GM21786 (cell line): Measurements from ENCODE around the gene C19orf85.
"Not testable (repeated sequence)": the region's sequence is repeated elsewhere in the genome, so short reads cannot be mapped to it uniquely, and the experiment has no call there.

ENCODE experiments used
- ATAC-seq: cut with Tn5 transposase; IDR thresholded peaks from one replicate; pipeline ENCODE4 v1.9.1; 2021; ENCODE audit not compliant: unreplicated experiment

Gene C19orf85

DNA sequence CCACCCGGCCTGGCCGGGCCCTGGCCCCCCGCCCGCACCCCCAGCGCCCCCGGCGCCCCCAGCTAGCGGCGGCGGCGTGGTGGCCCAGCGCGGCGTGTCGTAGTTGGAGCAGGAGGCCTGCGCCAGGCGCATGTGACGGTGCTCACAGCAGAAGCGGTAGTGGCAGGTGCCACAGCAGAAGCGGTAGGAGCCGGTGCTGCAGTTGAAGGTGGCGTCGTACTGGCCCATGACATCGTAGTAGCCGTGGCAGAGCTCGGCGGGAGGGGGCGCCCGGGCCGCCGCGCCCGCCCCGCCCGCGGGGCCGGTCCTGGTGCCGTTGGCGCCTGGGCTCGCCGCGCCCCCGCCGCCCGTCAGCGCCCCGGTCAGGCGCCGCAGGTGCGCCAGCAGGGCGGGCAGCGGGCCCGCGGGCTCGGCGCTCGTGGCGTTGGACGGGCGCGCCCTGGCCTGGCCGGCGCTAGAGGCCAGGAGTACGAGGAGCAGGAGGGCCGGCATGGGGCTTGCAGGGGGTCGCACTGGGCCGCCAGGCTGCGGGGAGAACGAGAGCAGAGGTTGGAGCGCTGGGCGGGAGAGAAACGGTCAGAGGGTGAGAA, 22.1 kb downstream of the C19orf85 start:
- ATAC-seq, result no peak

DNA sequence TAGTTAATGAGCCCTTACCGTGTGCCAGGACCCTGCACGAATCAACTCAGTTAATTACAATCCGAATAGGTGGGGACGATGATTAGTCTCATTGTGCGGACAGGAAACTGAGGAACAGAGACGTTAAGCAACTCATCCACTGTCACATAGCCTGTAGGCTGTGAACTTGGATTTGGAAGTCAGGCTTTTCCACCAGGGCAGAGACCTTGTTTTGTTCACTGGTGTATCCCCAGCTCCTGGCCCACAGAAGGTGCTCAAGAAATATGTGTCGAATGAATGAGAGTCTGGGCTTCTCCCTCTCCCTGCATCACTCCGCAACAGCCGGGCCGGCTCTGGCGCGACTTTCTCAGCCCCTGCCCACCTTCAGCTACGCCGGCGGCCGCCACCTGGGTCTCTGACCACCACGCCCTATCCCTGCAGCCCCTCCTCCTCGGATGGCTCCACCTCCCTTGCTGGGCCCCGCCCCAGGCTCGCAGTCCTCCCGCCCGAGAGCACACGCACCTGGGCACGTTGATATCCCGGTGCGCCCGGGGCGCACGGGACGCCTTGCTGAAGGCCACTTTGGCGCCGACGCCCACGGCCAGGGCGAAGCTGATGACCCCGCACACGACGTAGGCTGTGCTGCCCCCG, 22.7 kb downstream of the C19orf85 start:
- ATAC-seq, result no peak

DNA sequence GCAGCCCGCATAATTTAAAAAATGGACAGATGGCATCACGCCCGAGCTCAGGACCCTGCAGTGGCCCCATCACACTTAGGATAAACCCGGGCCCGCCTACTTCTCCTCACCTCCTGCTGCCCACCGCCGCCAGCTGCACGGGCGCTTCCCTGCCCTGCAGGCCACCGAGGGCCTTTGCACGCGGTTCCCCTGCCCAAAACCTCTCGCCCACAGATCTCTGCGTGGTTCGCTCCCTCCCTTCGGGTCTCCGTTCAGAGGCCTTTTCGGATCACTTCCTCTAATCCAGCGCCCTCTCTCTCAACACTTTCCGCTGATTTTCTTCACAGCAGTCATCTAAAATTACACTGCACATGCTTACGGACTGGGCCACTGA, 23.2 kb downstream of the C19orf85 start:
- ATAC-seq, result no peak

DNA sequence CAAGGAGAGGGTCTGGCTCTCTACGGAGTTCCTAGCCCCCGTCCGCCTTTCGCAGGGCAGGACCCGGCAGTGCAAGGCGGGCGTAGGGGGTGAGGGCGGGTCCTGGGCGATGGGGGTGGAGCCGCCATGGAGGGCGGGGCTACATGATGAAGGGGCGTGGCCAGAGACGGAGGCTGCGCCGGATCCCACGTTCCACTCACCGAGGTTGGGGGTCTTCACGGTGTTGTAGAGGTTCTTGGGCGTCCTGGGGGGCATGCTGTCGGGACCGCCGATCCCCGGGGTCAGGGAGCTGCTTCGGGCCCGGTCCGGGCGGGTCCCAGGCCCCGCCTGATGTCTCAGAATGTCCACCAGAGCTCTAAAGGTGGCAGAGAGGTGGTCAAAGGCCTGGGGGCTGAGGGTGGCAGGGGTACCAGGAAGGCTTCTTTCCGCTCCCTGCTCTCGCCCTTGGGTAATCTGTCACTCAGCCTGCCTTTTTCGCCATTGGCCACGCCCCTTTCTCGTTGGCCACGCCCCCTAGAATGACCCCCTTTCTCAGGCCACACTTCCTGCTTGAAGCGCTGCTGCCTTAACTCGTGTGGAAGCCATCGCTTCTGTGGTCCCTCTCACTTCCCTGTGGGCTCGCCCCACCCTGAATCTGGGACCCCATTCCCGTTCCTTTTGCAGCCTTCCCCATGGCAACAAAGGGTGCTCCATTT, 24.0 kb downstream of the C19orf85 start:
- ATAC-seq, result no peak

- ATAC-seq, result no peak
Observed at GRCh38 chr19:55439052-55439451, 25.5 kb downstream of the C19orf85 start.

- no peak for ATAC-seq
Observed at GRCh38 chr19:55437410-55437809, 27.1 kb downstream of the C19orf85 start.

GRCh38 chr19:55436847-55437246, 27.7 kb downstream of the C19orf85 start:
- ATAC-seq, result no peak

GRCh38 chr19:55435020-55435419, 29.5 kb downstream of the C19orf85 start:
- no peak for ATAC-seq

DNA sequence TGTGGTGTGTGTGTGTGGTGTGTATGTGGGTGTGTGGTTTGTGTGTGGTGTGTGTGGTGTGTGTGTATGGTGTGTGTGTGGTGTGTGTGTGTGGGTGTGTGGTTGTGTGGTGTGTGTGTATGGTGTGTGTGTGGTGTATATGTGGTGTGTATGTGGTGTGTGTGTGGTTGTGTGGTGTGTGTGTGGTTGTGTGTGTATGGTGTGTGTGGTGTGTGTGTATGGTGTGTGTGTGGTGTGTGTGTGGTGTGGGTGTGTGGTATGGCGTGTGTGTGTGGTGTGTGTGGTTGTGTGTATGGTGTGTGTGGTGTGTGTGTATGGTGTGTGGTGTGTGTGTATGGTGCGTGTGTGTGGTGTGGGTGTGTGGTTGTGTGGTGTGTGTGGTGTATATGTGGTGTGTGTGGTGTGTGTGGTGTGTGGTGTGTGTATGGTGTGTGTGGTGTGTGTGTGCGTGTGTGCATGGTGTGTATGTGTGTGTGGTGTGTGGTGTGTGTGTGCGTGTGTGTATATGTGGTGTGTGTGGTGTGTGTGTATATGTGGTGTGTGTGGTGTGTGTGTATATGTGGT, 30.1 kb downstream of the C19orf85 start:
- ATAC-seq, result no peak

DNA sequence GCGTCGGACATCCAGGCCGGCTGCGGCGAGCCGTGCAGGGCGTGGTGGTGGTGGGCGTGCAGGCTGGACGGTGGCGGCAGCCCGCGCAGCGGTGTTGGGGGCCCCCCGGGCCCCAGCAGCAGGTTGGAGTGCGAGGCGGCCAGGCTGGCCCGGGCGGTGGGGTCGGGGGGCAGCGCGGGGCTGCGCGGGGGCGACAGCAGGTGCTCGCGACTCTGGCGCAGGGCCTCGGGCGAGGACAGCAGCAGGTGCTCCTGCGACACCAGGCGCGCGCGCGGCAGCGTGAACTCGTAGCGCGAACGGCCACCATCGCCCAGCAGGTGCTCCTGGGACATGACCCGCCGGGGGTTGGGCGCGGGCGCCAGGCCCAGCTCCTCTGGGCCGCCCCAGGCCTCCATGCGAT, 31.3 kb downstream of the C19orf85 start:
- ATAC-seq, result no peak

GRCh38 chr19:55432241-55432959, 32.2 kb downstream of the C19orf85 start:
- no peak for ATAC-seq

GRCh38 chr19:55431183-55431582, 33.4 kb downstream of the C19orf85 start:
- no peak for ATAC-seq

GRCh38 chr19:55426042-55426441, 38.5 kb downstream of the C19orf85 start:
- ATAC-seq, result no peak

DNA sequence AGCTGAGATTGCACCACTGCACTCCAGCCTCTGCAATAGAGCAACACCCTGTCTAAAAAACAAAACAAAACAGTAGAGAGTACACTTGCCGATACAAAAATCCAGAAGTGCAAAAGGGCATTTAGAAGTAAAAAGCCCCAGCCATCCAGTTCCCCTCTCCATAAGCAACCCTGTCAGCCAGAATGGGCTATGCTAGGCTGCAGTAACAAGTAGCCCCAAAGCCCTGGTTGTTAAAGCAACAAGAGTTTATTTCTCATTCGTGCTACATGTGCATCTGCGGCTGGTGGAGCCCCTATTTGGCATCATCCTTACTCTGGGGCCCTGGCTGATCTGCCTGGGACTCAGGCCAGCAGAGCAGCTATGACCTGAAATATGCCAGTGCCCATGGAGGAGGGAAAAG, 40.0 kb downstream of the C19orf85 start:
- ATAC-seq, result no peak

DNA sequence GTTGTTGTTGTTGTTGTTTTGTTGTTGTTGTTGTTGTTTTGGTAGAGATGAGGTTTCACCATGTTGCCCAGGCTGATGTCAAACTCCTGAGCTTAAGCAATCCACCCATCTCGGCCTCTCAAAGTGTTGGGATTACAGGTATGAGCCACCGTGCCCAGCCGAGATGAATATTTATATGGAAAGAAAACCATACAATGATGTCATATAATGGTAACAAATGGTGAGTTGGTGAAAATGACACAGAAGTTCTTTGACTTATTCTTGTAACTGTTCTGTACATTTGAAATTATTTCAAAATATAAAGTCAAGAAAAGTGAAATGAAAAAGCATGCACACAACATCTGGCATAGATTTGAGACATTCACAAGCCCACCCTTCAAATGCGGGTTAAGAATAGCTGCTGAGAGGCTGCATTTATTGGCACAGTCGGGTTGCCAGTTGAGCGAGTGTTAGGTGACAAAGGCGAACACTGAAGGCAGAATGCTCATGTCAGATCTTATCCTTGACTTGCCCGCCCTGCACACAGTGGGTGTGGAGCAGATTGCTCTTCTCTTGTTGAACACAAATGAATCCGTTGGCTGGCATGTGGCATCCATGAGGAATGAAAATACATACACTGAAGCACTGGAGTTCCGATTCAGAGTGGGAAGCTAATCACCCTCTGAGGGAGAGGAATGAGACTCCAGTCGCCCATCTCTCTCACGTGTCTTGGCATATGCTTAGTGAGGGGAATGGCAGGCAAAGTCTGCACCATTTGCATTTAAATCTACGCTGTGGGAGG, 41.1 kb downstream of the C19orf85 start:
- ATAC-seq, result no peak

GRCh38 chr19:55421281-55421680, 43.3 kb downstream of the C19orf85 start:
- ATAC-seq, result not testable (repeated sequence)

GRCh38 chr19:55419624-55420236, 44.8 kb downstream of the C19orf85 start:
- ATAC-seq, result no peak

- ATAC-seq, result no peak
Observed at GRCh38 chr19:55419103-55419502, 45.4 kb downstream of the C19orf85 start.

DNA sequence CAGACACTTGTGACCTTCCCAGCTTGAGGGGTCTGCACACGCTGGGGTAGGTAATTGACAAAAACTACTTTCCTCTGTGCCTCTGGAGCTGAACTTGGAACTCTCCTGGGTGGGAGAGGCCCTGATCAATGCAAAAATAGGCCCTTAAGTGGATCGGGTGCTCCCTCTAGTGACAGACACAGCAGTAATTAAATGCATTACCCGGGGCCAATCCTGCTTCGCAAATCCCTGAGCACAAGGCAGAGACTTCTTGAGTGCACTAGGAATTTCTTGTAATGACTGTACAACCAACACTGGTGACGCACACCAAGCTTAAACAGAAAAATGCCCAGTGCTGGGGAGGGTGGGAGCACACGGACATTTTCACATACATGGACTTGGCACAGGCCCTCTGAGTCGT, 46.4 kb downstream of the C19orf85 start:
- no peak for ATAC-seq
